HL-60 (cell line): ENCODE measurements around the gene CYP2U1.

ENCODE experiments used
- CTCF ChIP-seq: IDR thresholded peaks from one replicate; pipeline ENCODE4 v1.5.1; 2011; ENCODE audit warnings: low read length, control low read depth, inconsistent platforms; ENCODE audit not compliant: insufficient read depth
- GABPA ChIP-seq: IDR thresholded peaks from 2 replicates; pipeline ENCODE4 v1.6.1; 2012; ENCODE audit warnings: low read depth
- POLR2AphosphoS5 ChIP-seq: IDR thresholded peaks from 2 replicates; pipeline ENCODE4 v1.6.1; 2012; ENCODE audit warnings: low read depth
- SPI1 ChIP-seq: IDR thresholded peaks from 2 replicates; pipeline ENCODE4 v1.6.1; 2012; ENCODE audit warnings: low read depth, mild to moderate bottlenecking, borderline replicate concordance
- TF ChIP-seq, protein P1 (sequence below): IDR thresholded peaks from 2 replicates; pipeline ENCODE4 v1.6.1; 2012; ENCODE audit warnings: low read depth; ENCODE audit not compliant: insufficient replicate concordance

- no peak for TF ChIP-seq CTCF
- no peak for TF ChIP-seq POLR2AphosphoS5
- TF ChIP-seq, protein P1, sequence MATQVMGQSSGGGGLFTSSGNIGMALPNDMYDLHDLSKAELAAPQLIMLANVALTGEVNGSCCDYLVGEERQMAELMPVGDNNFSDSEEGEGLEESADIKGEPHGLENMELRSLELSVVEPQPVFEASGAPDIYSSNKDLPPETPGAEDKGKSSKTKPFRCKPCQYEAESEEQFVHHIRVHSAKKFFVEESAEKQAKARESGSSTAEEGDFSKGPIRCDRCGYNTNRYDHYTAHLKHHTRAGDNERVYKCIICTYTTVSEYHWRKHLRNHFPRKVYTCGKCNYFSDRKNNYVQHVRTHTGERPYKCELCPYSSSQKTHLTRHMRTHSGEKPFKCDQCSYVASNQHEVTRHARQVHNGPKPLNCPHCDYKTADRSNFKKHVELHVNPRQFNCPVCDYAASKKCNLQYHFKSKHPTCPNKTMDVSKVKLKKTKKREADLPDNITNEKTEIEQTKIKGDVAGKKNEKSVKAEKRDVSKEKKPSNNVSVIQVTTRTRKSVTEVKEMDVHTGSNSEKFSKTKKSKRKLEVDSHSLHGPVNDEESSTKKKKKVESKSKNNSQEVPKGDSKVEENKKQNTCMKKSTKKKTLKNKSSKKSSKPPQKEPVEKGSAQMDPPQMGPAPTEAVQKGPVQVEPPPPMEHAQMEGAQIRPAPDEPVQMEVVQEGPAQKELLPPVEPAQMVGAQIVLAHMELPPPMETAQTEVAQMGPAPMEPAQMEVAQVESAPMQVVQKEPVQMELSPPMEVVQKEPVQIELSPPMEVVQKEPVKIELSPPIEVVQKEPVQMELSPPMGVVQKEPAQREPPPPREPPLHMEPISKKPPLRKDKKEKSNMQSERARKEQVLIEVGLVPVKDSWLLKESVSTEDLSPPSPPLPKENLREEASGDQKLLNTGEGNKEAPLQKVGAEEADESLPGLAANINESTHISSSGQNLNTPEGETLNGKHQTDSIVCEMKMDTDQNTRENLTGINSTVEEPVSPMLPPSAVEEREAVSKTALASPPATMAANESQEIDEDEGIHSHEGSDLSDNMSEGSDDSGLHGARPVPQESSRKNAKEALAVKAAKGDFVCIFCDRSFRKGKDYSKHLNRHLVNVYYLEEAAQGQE = no peak
- no peak for TF ChIP-seq SPI1
- TF ChIP-seq GABPA = no peak
Observed at GRCh38 chr4:107930821-107931774, at the start of gene CYP2U1.
